DMS53 treated with DMSO at 0.1 percent for 48 hours (cell line): ENCODE results near the gene GRK7.
A peak's percentile ranks its signal among the peaks of the same experiment; 100 is the strongest.

ENCODE experiments used
- DNase-seq: peaks from one replicate; lab custom pipeline; 2025; ENCODE audit not compliant: unreplicated experiment; lab: John Stamatoyannopoulos, UW

Gene GRK7, protein sequence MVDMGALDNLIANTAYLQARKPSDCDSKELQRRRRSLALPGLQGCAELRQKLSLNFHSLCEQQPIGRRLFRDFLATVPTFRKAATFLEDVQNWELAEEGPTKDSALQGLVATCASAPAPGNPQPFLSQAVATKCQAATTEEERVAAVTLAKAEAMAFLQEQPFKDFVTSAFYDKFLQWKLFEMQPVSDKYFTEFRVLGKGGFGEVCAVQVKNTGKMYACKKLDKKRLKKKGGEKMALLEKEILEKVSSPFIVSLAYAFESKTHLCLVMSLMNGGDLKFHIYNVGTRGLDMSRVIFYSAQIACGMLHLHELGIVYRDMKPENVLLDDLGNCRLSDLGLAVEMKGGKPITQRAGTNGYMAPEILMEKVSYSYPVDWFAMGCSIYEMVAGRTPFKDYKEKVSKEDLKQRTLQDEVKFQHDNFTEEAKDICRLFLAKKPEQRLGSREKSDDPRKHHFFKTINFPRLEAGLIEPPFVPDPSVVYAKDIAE (N-terminal part only)

DNA sequence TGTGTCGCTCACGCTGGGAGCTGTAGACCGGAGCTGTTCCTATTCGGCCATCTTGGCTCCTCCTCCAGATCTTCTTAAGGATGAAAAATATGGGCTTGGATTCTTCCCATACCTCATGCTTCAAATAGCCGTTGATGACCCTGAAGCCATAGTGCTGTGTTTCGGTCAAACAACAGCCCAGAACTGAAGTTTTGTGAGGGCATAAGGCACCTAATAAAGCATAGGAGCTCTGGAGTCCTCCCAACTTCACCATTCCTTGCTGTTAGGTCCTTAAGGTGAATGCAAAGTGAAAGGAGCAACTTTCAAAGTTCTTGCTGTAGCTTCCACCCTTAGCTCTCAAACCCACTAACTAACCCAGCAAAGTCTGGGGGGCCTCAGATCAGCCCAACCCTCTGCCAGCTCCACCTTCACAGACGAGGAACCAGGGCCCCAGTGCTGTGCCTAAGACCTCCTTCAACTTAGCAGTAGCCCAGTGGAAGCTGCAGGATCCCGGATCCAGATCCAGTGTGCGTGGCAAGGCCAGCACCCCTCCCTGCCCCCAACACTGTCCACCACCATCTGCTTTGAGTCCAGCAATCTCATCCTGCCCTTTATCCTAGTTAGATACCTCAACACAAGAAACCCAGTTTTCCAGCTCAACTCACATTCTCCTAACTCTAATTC is at the start of gene GRK7:
TSS of gene GRK7 (plus strand) at position 321 of the 663 bp plus-strand sequence. CDS start 14,877 bp downstream, outside the sequence.
- DNase-seq: no peak

DNA sequence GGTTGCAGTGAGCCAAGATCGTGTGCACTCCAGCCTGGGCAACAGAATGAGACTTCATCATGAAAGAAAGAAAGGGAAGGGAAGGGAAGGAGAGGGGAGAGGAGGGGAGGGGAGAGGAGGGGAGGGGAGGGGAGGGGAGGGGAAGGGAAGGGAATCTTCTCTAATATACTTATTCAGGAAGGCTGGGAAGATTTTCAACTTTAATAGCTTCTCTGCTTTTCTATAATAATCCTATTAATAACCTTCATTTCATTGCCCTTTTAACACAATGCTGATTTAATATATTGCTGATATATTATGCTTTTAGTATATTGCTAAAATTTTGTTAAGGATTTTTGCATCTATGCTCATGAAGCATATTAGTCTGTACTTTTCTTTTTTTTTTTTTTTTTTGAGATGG is 48.5 kb upstream of the GRK7 start:
- no peak for DNase-seq

DNA sequence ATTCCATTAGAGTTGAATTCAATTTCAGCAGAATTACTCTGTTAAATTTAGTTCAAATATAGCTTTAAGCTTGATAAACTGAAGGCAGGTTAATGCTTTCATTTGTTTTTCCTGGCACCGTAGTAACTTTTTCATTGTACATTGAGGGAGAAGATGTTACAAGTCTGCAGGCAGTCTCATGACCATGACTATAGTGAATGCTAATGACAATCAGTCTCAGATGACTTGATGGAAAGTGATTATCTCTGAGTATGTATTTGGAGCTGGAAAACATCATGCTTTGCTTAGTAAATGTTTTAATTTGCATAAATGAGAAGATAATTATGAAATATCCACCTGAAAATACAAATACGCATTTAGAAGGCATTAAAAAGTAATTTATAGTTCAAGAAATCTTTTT is 41.1 kb upstream of the GRK7 start:
- no peak for DNase-seq

DNA sequence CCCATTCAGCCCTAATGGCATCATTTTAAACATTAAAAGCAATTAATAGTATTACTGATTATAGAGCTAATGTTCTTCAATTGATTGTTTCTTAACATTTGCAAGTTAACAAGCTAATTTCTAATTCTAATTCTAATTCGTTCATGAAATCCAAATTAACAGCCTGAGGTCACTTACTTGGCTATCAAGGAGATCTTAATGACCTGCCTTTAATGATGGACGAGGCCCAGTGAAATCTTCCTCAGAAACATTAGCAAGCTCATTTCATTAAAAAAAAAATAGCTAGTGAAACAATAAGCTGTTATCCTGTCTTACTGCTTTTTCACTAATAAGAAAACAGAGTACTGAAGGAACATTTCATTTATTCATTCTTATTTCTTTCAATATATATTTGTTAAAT is 40.6 kb upstream of the GRK7 start:
- no peak for DNase-seq

DNA sequence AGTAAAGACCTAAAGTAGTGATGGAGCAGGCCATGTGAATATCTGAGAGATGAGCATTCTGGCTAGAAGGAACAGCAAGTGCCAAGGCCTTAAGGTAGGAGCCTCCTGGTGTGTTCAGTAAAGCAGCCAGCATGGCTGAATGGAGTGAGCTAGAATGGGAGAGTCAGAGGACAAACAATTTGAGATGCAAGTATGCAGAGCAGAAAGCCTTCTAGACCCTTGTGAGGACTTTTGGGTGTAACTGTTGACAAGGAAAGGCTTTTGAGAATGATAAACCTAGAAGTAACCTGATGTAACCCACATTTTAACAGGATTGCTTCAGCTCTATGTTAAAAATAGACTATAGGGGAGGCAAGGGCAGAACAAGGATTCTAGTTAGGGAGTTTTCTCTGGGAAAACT is 40.0 kb upstream of the GRK7 start:
- DNase-seq: no peak

DNA sequence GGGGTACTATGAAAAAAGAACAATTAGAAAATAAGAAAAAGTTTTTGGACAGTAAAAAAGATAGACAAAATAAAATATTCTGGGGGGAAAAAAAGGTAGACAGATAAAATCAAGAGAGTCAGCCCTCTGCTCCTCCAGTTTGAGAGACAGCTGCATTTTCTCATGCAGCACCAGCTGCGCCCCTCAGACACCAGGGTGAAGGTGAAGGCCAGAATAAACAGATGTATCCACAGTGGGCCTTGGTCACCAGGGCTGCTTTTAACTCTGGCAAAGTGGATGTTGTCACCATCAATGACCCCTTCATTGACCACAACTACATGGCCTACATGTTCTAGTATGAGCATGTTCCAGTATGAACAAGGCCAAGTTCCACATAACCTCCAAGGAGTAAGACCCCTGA is 39.0 kb upstream of the GRK7 start:
- no peak for DNase-seq

DNA sequence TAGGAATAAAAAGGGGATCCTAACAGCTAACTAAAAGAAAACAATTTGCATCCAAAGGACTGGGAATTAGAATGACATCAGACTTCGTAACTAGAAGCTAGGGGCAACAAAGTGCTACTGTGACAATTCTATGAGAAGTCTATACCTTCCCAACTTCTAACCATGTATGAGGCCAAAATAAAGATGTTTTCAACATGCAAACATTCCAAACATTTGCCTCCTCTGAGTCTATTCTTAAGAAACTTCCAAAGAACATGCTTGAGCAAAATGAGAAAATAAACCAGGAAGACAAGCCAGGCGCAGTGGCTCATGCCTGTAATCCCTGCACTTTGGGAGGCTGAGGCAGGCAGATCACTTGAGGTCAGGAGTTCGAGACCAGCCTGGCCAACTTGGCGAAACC is 38.2 kb upstream of the GRK7 start:
- no peak for DNase-seq

DNA sequence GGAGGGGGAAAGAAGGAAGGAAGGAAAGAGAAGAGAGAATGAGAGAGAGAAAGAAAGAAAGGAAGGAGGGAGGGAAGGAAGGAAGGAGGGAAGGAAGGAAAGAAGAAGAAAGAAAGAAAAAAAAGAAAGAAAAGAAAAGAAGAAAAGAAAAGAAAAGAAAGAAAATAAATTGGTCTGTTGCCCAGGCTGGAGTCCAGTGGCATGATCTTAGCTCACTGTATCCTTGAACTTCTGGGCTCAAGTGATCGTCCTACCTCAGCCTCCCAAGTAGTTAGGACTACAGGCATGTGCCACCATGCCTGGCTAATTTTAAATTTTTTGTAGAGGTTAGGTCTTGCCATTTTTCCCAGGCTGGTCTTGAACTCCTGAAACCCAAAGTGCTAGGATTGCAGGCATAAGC is 36.7 kb upstream of the GRK7 start:
- no peak for DNase-seq

DNA sequence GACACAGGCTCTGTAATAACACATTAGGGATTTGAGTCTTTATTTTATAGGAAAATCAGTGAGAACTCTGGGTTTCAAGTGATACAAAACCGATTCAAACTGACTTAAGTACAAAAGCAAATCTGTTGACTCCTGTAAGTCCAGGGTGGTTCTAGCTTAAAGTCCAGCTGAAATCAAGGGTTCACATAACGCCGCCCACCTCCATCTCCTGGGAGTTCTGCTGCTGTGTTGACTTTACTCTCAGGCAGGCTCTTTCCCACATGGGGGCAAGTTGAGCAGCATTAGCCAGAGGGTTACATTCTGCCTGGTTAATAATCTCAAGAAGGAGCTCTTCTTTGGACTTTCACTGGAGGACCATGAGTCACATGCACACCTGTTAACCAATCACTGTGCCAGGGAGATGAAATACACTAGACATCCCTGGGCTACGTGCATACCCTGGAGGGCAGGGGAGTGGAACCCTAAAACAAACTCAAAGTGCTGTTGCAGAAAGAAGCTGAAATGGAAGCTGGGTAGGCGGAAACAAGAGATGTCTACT is 34.8 kb upstream of the GRK7 start:
- DNase-seq: no peak

DNA sequence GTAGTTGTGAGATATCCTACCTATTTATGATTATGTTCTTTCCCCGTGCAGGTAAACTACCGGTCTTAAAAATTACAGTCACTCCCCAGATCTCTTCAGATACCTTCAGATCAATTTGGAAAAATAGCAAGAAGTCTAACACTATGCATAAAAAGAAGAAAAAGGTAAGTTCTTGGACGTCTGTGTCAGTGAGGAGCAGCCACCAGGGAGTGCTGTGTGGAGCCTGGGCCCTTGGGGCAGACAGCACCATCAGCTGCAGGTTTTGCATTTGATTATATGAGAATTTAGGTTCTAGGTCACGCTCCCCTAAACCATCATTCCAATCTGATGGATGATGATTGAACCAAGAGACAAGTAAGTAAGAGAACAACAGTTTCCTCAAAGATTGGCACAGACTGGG is 34.0 kb upstream of the GRK7 start:
- no peak for DNase-seq

DNA sequence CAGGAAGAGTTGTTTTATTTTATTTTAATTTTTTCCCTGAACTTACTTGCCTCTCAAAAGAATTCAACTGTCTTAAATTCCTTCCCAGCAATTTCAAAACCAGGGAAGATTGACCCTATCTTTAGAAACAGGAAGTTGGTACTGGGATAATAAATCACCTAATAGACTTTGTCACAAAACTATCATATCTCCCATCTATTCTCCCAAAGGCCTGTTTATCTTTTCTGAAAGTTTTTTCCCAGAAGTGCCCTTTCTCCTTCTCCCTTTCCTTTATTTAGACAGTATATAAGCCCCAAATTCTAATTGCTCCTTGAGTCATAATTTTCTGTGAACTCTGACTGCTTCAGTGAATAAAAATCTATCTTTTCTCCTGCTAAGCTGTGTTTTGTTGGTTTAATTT is 28.0 kb upstream of the GRK7 start:
- DNase-seq: no peak

DNA sequence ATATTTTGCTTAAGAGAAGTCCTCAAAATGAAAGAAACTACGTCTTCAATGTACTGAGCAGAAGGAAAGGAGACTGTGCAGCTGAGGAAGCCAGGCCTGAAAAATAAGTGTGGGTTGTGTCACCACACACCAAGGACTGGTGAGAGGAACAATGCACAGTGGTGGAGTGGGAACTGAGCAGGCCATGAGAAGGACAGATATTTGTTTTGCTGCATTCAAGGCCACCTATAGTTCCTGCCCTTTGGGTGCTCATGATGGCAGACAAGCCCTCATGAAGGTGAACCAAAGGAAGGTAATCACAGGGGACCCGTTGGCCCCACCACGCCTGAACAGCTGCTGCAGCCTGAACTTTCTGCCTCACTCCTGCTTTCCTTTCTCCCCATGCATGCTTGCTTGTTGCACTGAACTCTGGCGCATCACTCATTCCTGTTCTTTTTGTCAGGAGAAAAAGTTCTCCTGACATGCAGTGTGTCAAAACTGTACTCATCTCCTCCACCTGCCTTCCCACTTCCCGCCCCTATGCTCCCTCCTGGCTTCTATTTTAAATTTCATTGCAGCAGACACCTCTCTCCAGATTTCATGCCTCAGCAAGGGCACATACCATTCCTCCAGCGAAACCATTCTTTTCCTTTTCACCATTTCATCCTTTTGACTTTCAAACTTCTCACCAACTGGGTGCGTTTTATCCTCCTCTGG is 27.3 kb upstream of the GRK7 start:
- no peak for DNase-seq

DNA sequence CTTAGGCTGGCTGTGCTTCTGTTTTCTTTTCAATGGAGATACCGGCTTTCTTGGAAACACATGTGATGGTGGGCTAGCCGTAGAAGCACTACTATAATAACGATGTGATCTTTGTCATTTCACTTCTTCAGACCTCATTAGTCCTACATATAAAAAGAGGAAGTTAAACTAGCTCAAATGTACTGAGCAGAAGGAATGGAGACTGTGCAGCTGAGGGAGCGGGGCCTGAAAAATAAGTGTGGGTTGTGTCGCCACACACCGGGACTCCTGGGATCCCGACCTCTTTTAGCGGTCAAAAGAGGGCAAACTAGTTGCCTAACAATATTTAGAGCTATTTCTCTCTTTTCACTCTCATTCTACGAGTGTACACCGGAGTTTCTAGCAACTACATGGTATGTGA is 26.1 kb upstream of the GRK7 start:
- DNase-seq: no peak

DNA sequence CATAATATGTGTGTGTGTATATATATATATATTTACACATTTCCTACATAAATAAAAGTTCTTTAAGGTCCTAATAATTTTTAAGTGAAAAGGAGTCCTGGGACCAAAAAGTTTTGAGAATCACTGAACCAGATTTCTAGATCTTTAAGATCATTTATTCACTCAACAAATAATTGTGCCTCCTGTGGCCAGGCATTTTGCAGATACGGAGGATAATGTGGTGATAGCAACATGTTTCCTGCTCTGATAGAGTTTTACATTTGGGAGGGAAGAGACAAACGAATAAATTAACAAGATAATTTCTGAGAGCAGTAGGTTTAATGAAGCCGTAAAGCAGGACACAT is 25.6 kb upstream of the GRK7 start:
- DNase-seq: no peak

DNA sequence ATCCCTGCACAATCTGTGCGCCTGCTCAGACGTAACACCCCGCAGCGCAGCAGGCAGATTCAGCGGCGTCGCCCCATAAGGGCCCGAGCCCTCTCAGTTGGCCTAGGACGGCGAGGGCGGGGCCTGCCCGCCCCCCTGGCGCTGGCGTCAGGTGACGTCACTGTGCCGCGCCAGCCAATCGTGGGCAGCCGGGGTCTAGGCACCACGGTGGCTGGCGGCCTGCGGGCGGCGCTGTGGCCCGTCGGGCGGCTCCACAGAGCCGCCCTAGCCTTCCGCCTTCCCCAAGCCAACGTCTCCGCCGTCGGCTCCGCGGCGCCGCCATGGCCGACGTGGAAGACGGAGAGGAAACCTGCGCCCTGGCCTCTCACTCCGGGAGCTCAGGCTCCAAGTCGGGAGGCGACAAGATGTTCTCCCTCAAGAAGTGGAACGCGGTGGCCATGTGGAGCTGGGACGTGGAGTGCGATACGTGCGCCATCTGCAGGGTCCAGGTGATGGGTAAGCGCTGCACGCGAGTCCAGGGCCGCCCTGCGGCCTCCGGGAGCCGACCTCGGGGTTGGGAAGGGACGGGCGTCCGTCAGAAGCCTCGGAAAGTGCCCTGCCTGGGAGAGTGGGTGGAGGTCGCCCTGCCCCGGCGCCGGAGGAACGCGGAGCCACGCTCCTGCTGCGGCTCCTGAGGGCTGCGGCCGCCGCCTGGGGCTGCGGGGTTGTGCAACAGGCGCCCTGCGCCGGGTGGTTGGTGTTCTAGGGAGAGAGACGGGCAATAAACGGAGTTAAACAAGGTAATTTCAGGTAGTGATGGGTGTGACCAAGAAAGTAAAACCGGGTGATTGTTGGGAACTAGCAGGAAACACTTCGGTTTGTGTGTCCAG is 25.0 kb upstream of the GRK7 start, which contains the start of gene RNF7:
TSS of gene RNF7 (plus strand) at position 277 of the 869 bp plus-strand sequence. CDS start at position 321, 44 bp downstream.
- peak; percentile 85 for DNase-seq

DNA sequence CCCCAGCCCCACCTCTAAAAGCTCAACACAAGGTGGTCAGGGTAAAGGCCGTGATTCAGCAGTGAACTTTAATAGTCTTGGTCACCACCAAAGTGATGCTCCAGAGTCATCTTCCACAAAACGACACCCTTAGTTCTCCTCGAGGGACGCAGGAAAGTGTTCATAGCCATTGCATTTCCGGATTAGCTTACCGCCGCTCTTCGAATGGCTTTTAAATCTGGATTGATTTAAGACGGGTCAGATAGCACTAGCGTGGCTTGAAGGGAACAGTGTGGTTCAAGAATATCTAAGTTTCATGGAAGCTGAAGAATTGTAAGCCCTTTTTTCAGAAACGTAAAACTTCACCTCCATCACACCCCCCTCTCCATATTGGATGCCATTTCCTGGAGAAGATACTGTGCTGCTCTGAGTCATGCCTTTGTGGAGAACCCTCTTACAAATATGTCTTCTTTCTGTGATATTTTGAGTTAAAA is 24.3 kb upstream of the GRK7 start:
- no peak for DNase-seq

DNA sequence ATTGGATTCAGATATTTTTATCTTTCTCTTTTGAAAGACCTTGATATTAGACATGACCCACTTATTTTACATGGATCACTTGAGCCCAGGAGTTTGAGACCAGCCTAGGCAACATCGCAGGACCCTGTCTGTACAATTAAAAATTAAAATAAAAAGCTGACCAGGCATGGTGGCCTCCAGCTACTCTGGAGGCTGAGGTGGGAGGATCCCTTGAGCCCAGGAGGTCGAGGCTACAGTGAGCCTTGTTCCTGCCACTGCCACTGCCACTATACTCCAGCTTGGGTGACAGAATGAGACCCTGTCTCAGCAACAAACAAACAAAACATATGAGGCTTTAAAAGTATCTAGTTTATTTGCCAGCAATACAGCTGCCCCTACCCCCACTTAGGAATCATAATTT is 23.5 kb upstream of the GRK7 start:
- DNase-seq: no peak

DNA sequence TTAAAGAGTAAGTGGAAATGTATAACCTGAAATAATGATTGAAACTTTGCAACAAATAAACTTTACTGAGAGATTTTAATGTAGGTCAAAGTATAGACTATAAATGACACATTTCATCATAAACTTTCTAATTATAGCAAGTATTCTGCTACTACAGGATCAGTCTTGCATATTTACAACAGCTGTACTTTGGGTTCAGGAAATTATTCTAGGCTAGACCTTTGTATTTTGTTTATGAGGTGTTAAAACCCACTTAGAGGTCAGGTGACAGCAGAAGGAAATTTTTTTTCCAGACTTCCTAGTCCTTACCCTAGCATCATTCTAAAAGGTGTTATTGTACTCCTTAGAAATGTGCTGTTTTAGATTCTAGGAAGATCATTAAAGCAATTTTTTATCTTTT is 22.9 kb upstream of the GRK7 start:
- no peak for DNase-seq

DNA sequence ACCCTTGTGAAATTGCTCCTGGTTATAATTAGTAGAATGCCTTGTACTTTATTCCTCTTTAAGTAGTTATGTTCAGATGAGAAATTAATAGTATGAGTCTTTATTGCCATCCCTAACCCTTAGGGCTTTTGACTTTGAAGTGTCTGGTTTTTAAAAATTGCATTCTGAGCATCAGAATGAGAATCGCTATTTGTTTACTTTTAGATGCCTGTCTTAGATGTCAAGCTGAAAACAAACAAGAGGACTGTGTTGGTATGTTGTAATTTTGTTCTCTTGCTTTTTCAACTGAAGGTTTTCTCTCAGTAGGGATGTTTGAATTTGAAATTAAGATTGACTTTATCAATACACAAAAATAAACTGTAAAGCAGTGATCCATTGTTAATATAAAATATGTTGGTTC is 19.9 kb upstream of the GRK7 start:
- no peak for DNase-seq

DNA sequence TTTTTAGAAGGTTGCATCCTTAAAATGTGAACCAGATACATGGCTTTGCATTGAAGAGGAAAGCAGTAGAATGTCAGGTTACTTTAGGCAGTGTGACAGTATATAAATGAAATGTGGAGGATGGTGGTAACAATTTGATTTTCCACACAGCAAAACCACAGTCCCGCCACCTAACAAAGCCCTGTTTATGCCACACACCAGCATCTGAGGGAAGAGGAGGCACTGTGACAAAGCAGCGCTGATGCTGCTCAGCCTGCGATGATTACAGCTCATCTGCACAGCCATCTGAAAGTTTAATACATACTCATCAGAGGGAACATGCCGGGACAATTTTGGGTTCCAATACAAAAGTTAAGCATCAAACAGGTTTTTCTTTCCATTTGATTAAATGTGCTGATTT is 16.2 kb upstream of the GRK7 start:
- DNase-seq: no peak

DNA sequence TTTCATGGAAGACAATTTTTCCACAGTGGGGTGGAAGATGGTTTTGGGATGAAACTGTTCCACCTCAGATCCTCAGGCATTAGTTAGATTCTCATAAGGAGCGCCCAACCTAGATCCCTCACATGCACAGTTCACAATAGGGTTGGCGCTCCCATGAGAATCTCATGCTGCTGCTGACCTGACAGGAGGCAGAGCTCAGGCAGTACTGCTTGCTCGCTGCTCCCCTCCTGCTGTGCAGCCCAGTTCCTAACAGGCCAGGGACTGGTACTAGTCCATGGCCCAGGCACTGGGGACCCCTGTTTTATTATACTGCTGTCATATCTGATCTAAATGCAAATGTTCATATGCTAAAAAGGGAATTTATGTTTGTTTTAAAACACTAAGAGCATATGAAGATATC is 9.8 kb upstream of the GRK7 start:
- DNase-seq: no peak
